Measurements from ENCODE around the gene APAF1. TPM values are rescaled to one million over a fixed set of nuclear protein-coding genes. Genes with fewer than 3 reads are reported as not detected.

Gene APAF1
- polyA plus RNA-seq, 4 donors = 8.1 to 20.5 (median 8.7) TPM

- Histone ChIP-seq H3K27me3 (ENCODE audit: control insufficient read depth in 3 of 3, insufficient read depth in 3 of 3, low read length in 3 of 3) (peaks cover 0 to 32% (median 6%) of the 10 kb centered on the region in 3 donors), H3K9me3 (ENCODE audit: control insufficient read depth in 2 of 2, insufficient read depth in 1 of 2, low read depth in 1 of 2, low read length in 1 of 2) (no peaks in the 10 kb centered on the region), H3K27ac (ENCODE audit: low read depth in 1 of 3, low read length in 2 of 3) (no peak overlapping the region), H3K36me3 (ENCODE audit: control insufficient read depth in 3 of 3, insufficient read depth in 2 of 3, low read depth in 1 of 3, low read length in 3 of 3) (peaks cover 0 to 2% (median 2%) of the 10 kb centered on the region in 3 donors), H3K4me1 (ENCODE audit: control insufficient read depth in 3 of 3, insufficient read depth in 2 of 3, low read depth in 1 of 3, low read length in 2 of 3) (no peaks in the 10 kb centered on the region), H3K4me3 (ENCODE audit: low read depth in 1 of 3, low read length in 3 of 3) (no peak overlapping the region)
- WGBS, 3 donors = 50 to 73% (median 55%) methylated on average over 1 of the region's 1 CpG
- FAIRE-seq (no peak), DNase-seq (no peak)
Measured at GRCh38 chr12:98740751-98741150, 95.7 kb downstream of the APAF1 start.

GRCh38 chr12:98741196-98741555, 96.1 kb downstream of the APAF1 start:
- Histone ChIP-seq H3K36me3 (ENCODE audit: control insufficient read depth in 3 of 3, insufficient read depth in 2 of 3, low read depth in 1 of 3, low read length in 3 of 3) (peaks cover 0 to 2% (median 0%) of the 10 kb centered on the region in 3 donors), H3K4me3 (ENCODE audit: low read depth in 1 of 3, low read length in 3 of 3) (no peak overlapping the region), H3K9me3 (ENCODE audit: control insufficient read depth in 2 of 2, insufficient read depth in 1 of 2, low read depth in 1 of 2, low read length in 1 of 2) (no peaks in the 10 kb centered on the region), H3K4me1 (ENCODE audit: control insufficient read depth in 3 of 3, insufficient read depth in 2 of 3, low read depth in 1 of 3, low read length in 2 of 3) (no peaks in the 10 kb centered on the region), H3K27ac (ENCODE audit: low read depth in 1 of 3, low read length in 2 of 3) (no peak overlapping the region), H3K27me3 (ENCODE audit: control insufficient read depth in 3 of 3, insufficient read depth in 3 of 3, low read length in 3 of 3) (peaks cover 0 to 36% (median 9%) of the 10 kb centered on the region in 3 donors)
- FAIRE-seq (no peak), DNase-seq (no peak)
- WGBS, 3 donors = 71 to 74% (median 73%) methylated on average over 4 of the region's 4 CpGs

GRCh38 chr12:98741556-98742265, 96.6 kb downstream of the APAF1 start:
- 57 to 65% (median 65%) methylated on average over 12 of the region's 12 CpGs for WGBS, 3 donors
- no peak for DNase-seq
- no peaks in the 10 kb centered on the region for H3K4me1 ChIP-seq (ENCODE audit: control insufficient read depth in 3 of 3, insufficient read depth in 2 of 3, low read depth in 1 of 3, low read length in 2 of 3)
- H3K36me3 ChIP-seq (ENCODE audit: control insufficient read depth in 3 of 3, insufficient read depth in 2 of 3, low read depth in 1 of 3, low read length in 3 of 3) = no peaks in the 10 kb centered on the region
- FAIRE-seq = no peak
- no peak overlapping the region for H3K4me3 ChIP-seq (ENCODE audit: low read depth in 1 of 3, low read length in 3 of 3)
- H3K27ac ChIP-seq (ENCODE audit: low read depth in 1 of 3, low read length in 2 of 3) = no peak overlapping the region
- H3K9me3 ChIP-seq (ENCODE audit: control insufficient read depth in 2 of 2, insufficient read depth in 1 of 2, low read depth in 1 of 2, low read length in 1 of 2) = no peaks in the 10 kb centered on the region
- H3K27me3 ChIP-seq (ENCODE audit: control insufficient read depth in 3 of 3, insufficient read depth in 3 of 3, low read length in 3 of 3) = peaks cover 0 to 41% (median 13%) of the 10 kb centered on the region in 3 donors

- no peaks in the 10 kb centered on the region for H3K36me3 ChIP-seq (ENCODE audit: control insufficient read depth in 3 of 3, insufficient read depth in 2 of 3, low read depth in 1 of 3, low read length in 3 of 3)
- WGBS, 3 donors = 13 to 24% (median 14%) methylated on average over 4 of the region's 4 CpGs
- peak; percentile 5 to 14 for DNase-seq
- no peak for FAIRE-seq
- no peaks in the 10 kb centered on the region for H3K4me1 ChIP-seq (ENCODE audit: control insufficient read depth in 3 of 3, insufficient read depth in 2 of 3, low read depth in 1 of 3, low read length in 2 of 3)
- no peaks in the 10 kb centered on the region for H3K9me3 ChIP-seq (ENCODE audit: control insufficient read depth in 2 of 2, insufficient read depth in 1 of 2, low read depth in 1 of 2, low read length in 1 of 2)
- H3K27me3 ChIP-seq (ENCODE audit: control insufficient read depth in 3 of 3, insufficient read depth in 3 of 3, low read length in 3 of 3) = peaks cover 0 to 41% (median 13%) of the 10 kb centered on the region in 3 donors
- no peak overlapping the region for H3K27ac ChIP-seq (ENCODE audit: low read depth in 1 of 3, low read length in 2 of 3)
- no peak overlapping the region for H3K4me3 ChIP-seq (ENCODE audit: low read depth in 1 of 3, low read length in 3 of 3)
Measured at GRCh38 chr12:98743362-98743953, 98.4 kb downstream of the APAF1 start.

- H3K4me1 ChIP-seq (ENCODE audit: control insufficient read depth in 3 of 3, insufficient read depth in 2 of 3, low read depth in 1 of 3, low read length in 2 of 3) = no peaks in the 10 kb centered on the region
- no peaks in the 10 kb centered on the region for H3K36me3 ChIP-seq (ENCODE audit: control insufficient read depth in 3 of 3, insufficient read depth in 2 of 3, low read depth in 1 of 3, low read length in 3 of 3)
- 88 to 93% (median 90%) methylated on average over 3 of the region's 3 CpGs for WGBS, 3 donors
- H3K27me3 ChIP-seq (ENCODE audit: control insufficient read depth in 3 of 3, insufficient read depth in 3 of 3, low read length in 3 of 3) = peaks cover 0 to 41% (median 14%) of the 10 kb centered on the region in 3 donors
- no peaks in the 10 kb centered on the region for H3K9me3 ChIP-seq (ENCODE audit: control insufficient read depth in 2 of 2, insufficient read depth in 1 of 2, low read depth in 1 of 2, low read length in 1 of 2)
- FAIRE-seq (no peak), DNase-seq (no peak)
- no peak overlapping the region for H3K4me3 ChIP-seq (ENCODE audit: low read depth in 1 of 3, low read length in 3 of 3)
- H3K27ac ChIP-seq (ENCODE audit: low read depth in 1 of 3, low read length in 2 of 3) = no peak overlapping the region
Measured at GRCh38 chr12:98744680-98745079, 99.6 kb downstream of the APAF1 start.

- FAIRE-seq = no peak
- Histone ChIP-seq H3K4me1 (ENCODE audit: control insufficient read depth in 3 of 3, insufficient read depth in 2 of 3, low read depth in 1 of 3, low read length in 2 of 3) (no peaks in the 10 kb centered on the region), H3K36me3 (ENCODE audit: control insufficient read depth in 3 of 3, insufficient read depth in 2 of 3, low read depth in 1 of 3, low read length in 3 of 3) (no peaks in the 10 kb centered on the region), H3K27me3 (ENCODE audit: control insufficient read depth in 3 of 3, insufficient read depth in 3 of 3, low read length in 3 of 3) (peaks cover 0 to 34% (median 15%) of the 10 kb centered on the region in 3 donors), H3K4me3 (ENCODE audit: low read depth in 1 of 3, low read length in 3 of 3) (peak overlapping the region in 2 of 3 donors; percentile 25 to 29), H3K9me3 (ENCODE audit: control insufficient read depth in 2 of 2, insufficient read depth in 1 of 2, low read depth in 1 of 2, low read length in 1 of 2) (no peaks in the 10 kb centered on the region), H3K27ac (ENCODE audit: low read depth in 1 of 3, low read length in 2 of 3) (no peak overlapping the region)
- 10 to 13% (median 11%) methylated on average over 54 of the region's 54 CpGs for WGBS, 3 donors
- DNase-seq = peak in 1 of 2 donors; percentile 40
Measured at GRCh38 chr12:98745578-98746391, 100.7 kb downstream of the APAF1 start.

- Histone ChIP-seq H3K36me3 (ENCODE audit: control insufficient read depth in 3 of 3, insufficient read depth in 2 of 3, low read depth in 1 of 3, low read length in 3 of 3) (no peaks in the 10 kb centered on the region), H3K4me3 (ENCODE audit: low read depth in 1 of 3, low read length in 3 of 3) (no peak overlapping the region), H3K9me3 (ENCODE audit: control insufficient read depth in 2 of 2, insufficient read depth in 1 of 2, low read depth in 1 of 2, low read length in 1 of 2) (no peaks in the 10 kb centered on the region), H3K27ac (ENCODE audit: low read depth in 1 of 3, low read length in 2 of 3) (no peak overlapping the region), H3K4me1 (ENCODE audit: control insufficient read depth in 3 of 3, insufficient read depth in 2 of 3, low read depth in 1 of 3, low read length in 2 of 3) (no peaks in the 10 kb centered on the region), H3K27me3 (ENCODE audit: control insufficient read depth in 3 of 3, insufficient read depth in 3 of 3, low read length in 3 of 3) (peaks cover 0 to 18% (median 14%) of the 10 kb centered on the region in 3 donors)
- DNase-seq (no peak), FAIRE-seq (no peak)
- WGBS, 3 donors = 69 to 83% (median 72%) methylated on average over 3 of the region's 3 CpGs
Measured at GRCh38 chr12:98748463-98748862, 103.4 kb downstream of the APAF1 start.

- Histone ChIP-seq H3K27ac (ENCODE audit: low read depth in 1 of 3, low read length in 2 of 3) (no peak overlapping the region), H3K4me3 (ENCODE audit: low read depth in 1 of 3, low read length in 3 of 3) (no peak overlapping the region), H3K4me1 (ENCODE audit: control insufficient read depth in 3 of 3, insufficient read depth in 2 of 3, low read depth in 1 of 3, low read length in 2 of 3) (no peaks in the 10 kb centered on the region), H3K27me3 (ENCODE audit: control insufficient read depth in 3 of 3, insufficient read depth in 3 of 3, low read length in 3 of 3) (peaks cover 0 to 16% (median 12%) of the 10 kb centered on the region in 3 donors), H3K36me3 (ENCODE audit: control insufficient read depth in 3 of 3, insufficient read depth in 2 of 3, low read depth in 1 of 3, low read length in 3 of 3) (no peaks in the 10 kb centered on the region), H3K9me3 (ENCODE audit: control insufficient read depth in 2 of 2, insufficient read depth in 1 of 2, low read depth in 1 of 2, low read length in 1 of 2) (no peaks in the 10 kb centered on the region)
- WGBS, 3 donors = 69 to 88% (median 87%) methylated on average over 9 of the region's 9 CpGs
- DNase-seq = no peak
- no peak for FAIRE-seq
Measured at GRCh38 chr12:98750511-98750910, 105.4 kb downstream of the APAF1 start.

Data from small intestine (tissue), 7 donors.